SK-N-SH (cell line): ENCODE results near the gene SRD5A1. TPM values are rescaled to one million over a fixed set of nuclear protein-coding genes. Genes with fewer than 3 reads are reported as not detected.
"Not testable (repeated sequence)": the region's sequence is repeated elsewhere in the genome, so short reads cannot be mapped to it uniquely, and the experiment has no call there.

Experiments used
- CTCF ChIA-PET: fragments of 300-600, 350-600 bp; formaldehyde crosslinking; extraction: SDS; loops from one replicate; lab custom pipeline; 2021; lab: Yijun Ruan, JAX
- POLR2A ChIA-PET: fragments of 350-600 bp; sonication (Branson Sonifier 250); formaldehyde crosslinking; extraction: SDS; loops from one replicate; lab custom pipeline; 2020; ENCODE audit warnings: antibody characterized with exemption, inconsistent platforms; lab: Yijun Ruan, JAX
- DNase-seq: peaks from one replicate; pipeline ENCODE4 v3.0.0; 2012
- H2AFZ ChIP-seq: fragments of 200-600 bp; sonication (generic); 2 replicates; pipeline ENCODE4 v1.8.1; 2016; ENCODE audit warnings: antibody characterized with exemption, mild to moderate bottlenecking, low read depth
- H3F3A ChIP-seq: fragments of 200-600 bp; sonication (generic); replicated peaks from 2 replicates; pipeline ENCODE3; 2016; ENCODE audit warnings: antibody characterized with exemption, mild to moderate bottlenecking; ENCODE audit not compliant: insufficient read depth
- H3K27ac ChIP-seq, 2 experiments: fragments of 200-500 bp in 1 of 2; fragments of 200-600 bp in 1 of 2; sonication (Bioruptor generic) in 1 of 2; sonication (generic), shearing (Covaris generic) in 1 of 2; 2 replicates each; pipeline versions ENCODE4 v1.5.1 to v1.6.1; 2014 to 2016; ENCODE audit warnings: low read depth in 2 of 2, inconsistent platforms in 1 of 2, low read length in 1 of 2, mild to moderate bottlenecking in 1 of 2, mixed read lengths in 1 of 2
- H3K27me3 ChIP-seq: fragments of 200-600 bp; sonication (generic), shearing (Covaris generic); 2 replicates; pipeline ENCODE4 v1.6.1; 2016; ENCODE audit warnings: mixed run types; ENCODE audit not compliant: insufficient read depth
- H3K36me3 ChIP-seq, 2 experiments: fragments of 200-500 bp in 1 of 2; fragments of 200-600 bp in 1 of 2; sonication (Bioruptor generic) in 1 of 2; sonication (generic) in 1 of 2; replicated peaks in 1 of 2; 2 replicates each; pipeline versions ENCODE3 to v1.5.1; 2014 to 2016; ENCODE audit warnings: low read length in 1 of 2, mild to moderate bottlenecking in 1 of 2; ENCODE audit not compliant: insufficient read depth in 2 of 2, control insufficient read depth in 1 of 2
- H3K4me1 ChIP-seq, 2 experiments: fragments of 200-500 bp in 1 of 2; fragments of 200-600 bp in 1 of 2; sonication (Bioruptor generic) in 1 of 2; sonication (generic), shearing (Covaris generic) in 1 of 2; 2 replicates each; pipeline versions ENCODE4 v1.5.1 to v1.6.1; 2014 to 2016; ENCODE audit warnings: low read depth in 1 of 2, low read length in 1 of 2, mixed run types in 1 of 2; ENCODE audit not compliant: insufficient read depth in 2 of 2, control insufficient read depth in 1 of 2
- H3K4me2 ChIP-seq: fragments of 200-600 bp; sonication (generic), shearing (Covaris generic); 2 replicates; pipeline ENCODE4 v1.6.1; 2017; ENCODE audit warnings: mixed run types
- H3K4me3 ChIP-seq, 2 experiments: fragments of 200-500 bp in 1 of 2; fragments of 200-600 bp in 1 of 2; sonication (Bioruptor generic) in 1 of 2; sonication (generic), shearing (Covaris generic) in 1 of 2; 2 replicates each; pipeline versions ENCODE4 v1.5.1 to v1.8.1; 2014 to 2016; ENCODE audit warnings: low read depth in 2 of 2, inconsistent platforms in 1 of 2, low read length in 1 of 2, mild to moderate bottlenecking in 1 of 2, mixed read lengths in 1 of 2, moderate library complexity in 1 of 2
- H3K79me2 ChIP-seq: fragments of 200-600 bp; sonication (generic); 2 replicates; pipeline ENCODE4 v1.8.1; 2017; ENCODE audit warnings: mild to moderate bottlenecking; ENCODE audit not compliant: insufficient read depth
- H3K9ac ChIP-seq: fragments of 200-600 bp; sonication (generic); 2 replicates; pipeline ENCODE4 v1.6.1; 2017; ENCODE audit warnings: mixed run types
- H3K9me2 ChIP-seq: fragments of 200-600 bp; sonication (generic); 2 replicates; pipeline ENCODE4 v1.6.1; 2017; ENCODE audit warnings: mixed run types
- H3K9me3 ChIP-seq: fragments of 200-600 bp; sonication (generic); 2 replicates; pipeline ENCODE4 v1.6.1; 2017; ENCODE audit warnings: mixed run types, mild to moderate bottlenecking, moderate library complexity
- H4K20me1 ChIP-seq: fragments of 200-600 bp; sonication (generic); 2 replicates; pipeline ENCODE4 v1.6.1; 2017; ENCODE audit warnings: mild to moderate bottlenecking, mixed run types; ENCODE audit not compliant: insufficient read depth
- IRF3 ChIP-seq: fragments of 150-350 bp; IDR thresholded peaks from 2 replicates; pipeline ENCODE4 v1.6.1; 2016; ENCODE audit warnings: mild to moderate bottlenecking, low read depth, low read length
- MEF2A ChIP-seq: IDR thresholded peaks from 2 replicates; pipeline ENCODE4 v1.4.0; 2012; ENCODE audit warnings: low read depth, borderline replicate concordance
- YY1 ChIP-seq: IDR thresholded peaks from 2 replicates; pipeline ENCODE4 v1.4.0; 2012; ENCODE audit warnings: low read depth, mild to moderate bottlenecking
- WGBS: methylation state at CpG from one replicate; pipeline ENCODE4 v1.1.6; 2017; ENCODE audit warnings: low lambda C conversion rate; 5-methylcytosine and 5-hydroxymethylcytosine counted together
- polyA plus RNA-seq, 3 experiments: library from polyadenylated mRNA; depleted of rRNA; stranded (reverse); fragments of >200 nt; gene quantifications; 2 replicates each; pipeline ENCODE4 v1.2.3, GENCODE V29; 2012

Gene SRD5A1
- polyA plus RNA-seq, 1 of the 3 experiments (the other 2 are of a cell fraction) = 24.0 TPM

GRCh38 chr5:6644794-6645241 is 11.6 kb downstream of the SRD5A1 start:
- no peak for DNase-seq

GRCh38 chr5:6645571-6646362 is 12.5 kb downstream of the SRD5A1 start:
- H3K9ac ChIP-seq, H3K27me3 ChIP-seq, H4K20me1 ChIP-seq, H3K27ac ChIP-seq, H3K4me1 ChIP-seq, H3K4me2 ChIP-seq, H2AFZ ChIP-seq, POLR2A ChIA-PET, H3F3A ChIP-seq, DNase-seq, H3K4me3 ChIP-seq, H3K9me3 ChIP-seq, H3K9me2 ChIP-seq: not testable (repeated sequence)
- CTCF ChIA-PET = interaction anchor here (0.6 kb wide), 1 partner anchor 89 kb away, joined by 4 read pairs; no protein-coding TSS in a partner anchor
- 94% methylated on average over 11 of the region's 11 CpGs for WGBS
- H3K79me2 ChIP-seq = peaks cover 85% of the 10 kb centered on the region
- peaks cover 9 to 11% of the 10 kb centered on the region in 2 experiments for H3K36me3 ChIP-seq

More at GRCh38 chr5:6644794-6645241, 11.6 kb downstream of the SRD5A1 start:
- no peak overlapping the region for H3K4me3 ChIP-seq
- no peak overlapping the region for H2AFZ ChIP-seq
- no peak overlapping the region for H3K4me2 ChIP-seq
- H3K4me1 ChIP-seq = peaks cover 0 to 3% of the 10 kb centered on the region in 2 experiments; a peak in 1 of 4 replicates
- peaks cover 82% of the 10 kb centered on the region; the same call in 1 of the 2 replicates for H3K79me2 ChIP-seq
- 91% methylated on average over 6 of the region's 6 CpGs for WGBS
- no peaks in the 10 kb centered on the region for H3F3A ChIP-seq
- CTCF ChIA-PET = no interaction called here
- peaks cover 1% of the 10 kb centered on the region; the same call in 1 of the 2 replicates for H3K9me3 ChIP-seq
- H3K27me3 ChIP-seq = no peaks in the 10 kb centered on the region
- POLR2A ChIA-PET = no interaction called here
- no peaks in the 10 kb centered on the region for H3K9me2 ChIP-seq
- H3K9ac ChIP-seq = no peak overlapping the region
- TF ChIP-seq YY1 = no peak
- no peak overlapping the region for H3K27ac ChIP-seq
- peaks cover 9% of the 10 kb centered on the region in 2 experiments for H3K36me3 ChIP-seq
- 0 out of 2 replicates have a peak, but pooled peaks cover 8% of the 10 kb centered on the region for H4K20me1 ChIP-seq

- Histone ChIP-seq H3K27ac (no peak overlapping the region), H3K4me1 (no peaks in the 10 kb centered on the region), H3K27me3 (no peaks in the 10 kb centered on the region), H4K20me1 (no peaks in the 10 kb centered on the region), H3K79me2 (peaks cover 73% of the 10 kb centered on the region), H3K36me3 (peaks cover 14 to 18% of the 10 kb centered on the region in 2 experiments), H3K9me2 (no peaks in the 10 kb centered on the region), H3K4me2 (no peak overlapping the region), H2AFZ (no peak overlapping the region), H3F3A (no peaks in the 10 kb centered on the region), H3K4me3 (no peak overlapping the region), H3K9me3 (peaks cover 6% of the 10 kb centered on the region), H3K9ac (no peak overlapping the region)
- WGBS = 100% methylated on average over 2 of the region's 10 CpGs
- ChIA-PET CTCF (no interaction called here), POLR2A (no interaction called here)
- no peak for DNase-seq
- TF ChIP-seq MEF2A (no peak), IRF3 (no peak), YY1 (no peak)
These were observed 15.9 kb downstream of the SRD5A1 start for GRCh38 chr5:6649186-6649585.
